ENCODE measurements around the gene ATP8B4. TPM values are rescaled to one million over a fixed set of nuclear protein-coding genes. Genes with fewer than 3 reads are reported as not detected.

Gene ATP8B4
- total and polyA plus RNA-seq, 2 of the 8 experiments (the other 6 are each of a cell fraction or from before 2014, with no cell fraction given), result 0.17 to 0.24 TPM

DNA sequence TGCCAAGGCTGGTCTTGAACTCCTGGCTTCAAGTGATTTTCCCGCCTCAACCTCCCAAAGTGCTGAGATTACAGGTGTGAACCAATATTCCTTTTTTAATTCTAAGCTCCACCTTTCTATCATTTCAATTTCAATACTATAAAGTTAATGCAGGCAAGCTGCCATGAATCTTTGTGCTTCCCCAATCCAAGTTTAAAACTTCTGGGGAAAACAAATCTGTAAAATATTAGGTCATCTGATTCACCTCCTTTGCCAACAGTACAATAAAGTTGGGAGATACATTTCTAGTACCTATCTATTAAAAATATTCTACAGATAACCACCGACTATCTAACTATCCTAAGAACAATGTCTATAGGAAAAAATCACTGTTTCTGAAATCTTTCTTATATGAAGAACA, 102.1 kb downstream of the ATP8B4 start:
- ChIA-PET POLR2A (ENCODE audit: partially characterized antibody) (no interaction called here), CTCF (ENCODE audit: partially characterized antibody) (interaction anchor here (1.5 to 1.7 kb wide), 2 partner anchors 14 to 36 kb away, joined by 6 to 11 read pairs; no protein-coding TSS in a partner anchor)
- FAIRE-seq (no peak), DNase-seq (ENCODE audit: low read depth in 1 of 2, low spot score in 2 of 2) (no peak)
- 66% methylated on average over 2 of the region's 2 CpGs; no CpG with 5 or more reads in 1 of the 2 experiments for WGBS, 2 experiments (ENCODE audit: extremely low coverage in 1 of 2, insufficient coverage in 1 of 2, insufficient read length in 1 of 2, insufficient replicate concordance in 2 of 2, low coverage in 1 of 2, low lambda C conversion rate in 2 of 2, missing lambda C conversion rate in 1 of 2)
- Histone ChIP-seq H3K56ac (replicated peaks; ENCODE audit: insufficient read length, low read depth, low read length) (no peak overlapping the region), H4K20me1 (replicated peaks in 1 of 2; ENCODE audit: control insufficient read depth in 1 of 2, insufficient read depth in 2 of 2, low read length in 2 of 2) (no peaks in the 10 kb centered on the region), H3K14ac (ENCODE audit: insufficient read length) (no peak overlapping the region), H2BK20ac (ENCODE audit: low read length) (no peak overlapping the region), H2BK12ac (ENCODE audit: low read depth, low read length) (no peak overlapping the region), H4K5ac (ENCODE audit: insufficient read length, low read depth, low read length) (no peak overlapping the region), H3K27me3 (replicated peaks in 1 of 4; ENCODE audit: control insufficient read depth in 3 of 4, extremely low read depth in 1 of 4, insufficient read depth in 3 of 4, low read length in 3 of 4) (no peaks in the 10 kb centered on the region), H3K4me1 (replicated peaks in 1 of 4; ENCODE audit: control insufficient read depth in 3 of 4, insufficient read depth in 4 of 4, low read length in 3 of 4) (no peaks in the 10 kb centered on the region), H3K4me3 (ENCODE audit: extremely low read depth in 1 of 4, insufficient read depth in 2 of 4, low read depth in 3 of 4, low read length in 4 of 4) (no peak overlapping the region), H2AFZ (ENCODE audit: low read length) (no peak overlapping the region), H3K9ac (replicated peaks in 1 of 4; ENCODE audit: extremely low read depth in 1 of 4, low read depth in 3 of 4, low read length in 3 of 4) (no peak overlapping the region), H2BK5ac (ENCODE audit: low read depth, low read length) (no peak overlapping the region), H3K4ac (replicated peaks; ENCODE audit: insufficient read length, low read depth, low read length) (no peak overlapping the region), H3K27ac (ENCODE audit: low read depth, low read length) (no peak overlapping the region), H3K9me3 (ENCODE audit: insufficient read depth in 2 of 2, low read depth in 1 of 2, low read length in 1 of 2) (no peaks in the 10 kb centered on the region), H3K18ac (ENCODE audit: extremely low read depth, low read length) (no peak overlapping the region), H3K79me1 (ENCODE audit: low read depth, low read length) (no peaks in the 10 kb centered on the region), H4K91ac (replicated peaks; ENCODE audit: insufficient read length, low read length) (no peak overlapping the region), H3K23ac (ENCODE audit: insufficient read length) (no peak overlapping the region), H3K79me2 (ENCODE audit: control insufficient read depth in 1 of 2, insufficient read depth in 2 of 2, low read length in 2 of 2) (no peaks in the 10 kb centered on the region), H4K8ac (ENCODE audit: extremely low read depth, insufficient read depth, low read length) (no peak overlapping the region), H2BK15ac (ENCODE audit: low read length) (no peak overlapping the region), H3K23me2 (ENCODE audit: low read depth, low read length) (no peaks in the 10 kb centered on the region), H2AK5ac (ENCODE audit: low read depth, low read length) (no peak overlapping the region), H3K36me3 (ENCODE audit: control insufficient read depth in 2 of 4, insufficient read depth in 4 of 4, low read length in 3 of 4) (no peaks in the 10 kb centered on the region), H3K4me2 (ENCODE audit: insufficient read depth in 1 of 2, low read depth in 2 of 2, low read length in 2 of 2) (no peak overlapping the region), H2BK120ac (replicated peaks; ENCODE audit: low read depth, low read length) (no peak overlapping the region)
- TF ChIP-seq CHD1 (IDR thresholded peaks at IDR 0.05; ENCODE audit: low read depth, low read length) (no peak), MAX (IDR thresholded peaks at IDR 0.05) (no peak), SRF (IDR thresholded peaks at IDR 0.05; ENCODE audit: low read depth, low read length) (no peak), FOSL1 (IDR thresholded peaks at IDR 0.05; ENCODE audit: insufficient read depth, low read depth, low read length) (no peak), CBX8 (IDR thresholded peaks at IDR 0.05; ENCODE audit: borderline replicate concordance, low read depth, low read length) (no peak), GTF2F1 (IDR thresholded peaks at IDR 0.05; ENCODE audit: borderline replicate concordance, low read depth, low read length) (no peak), RFX5 (IDR thresholded peaks at IDR 0.05; ENCODE audit: borderline replicate concordance, low read depth, low read length) (no peak), TEAD4 (IDR thresholded peaks at IDR 0.05; ENCODE audit: low read depth, low read length) (no peak), SUZ12 (IDR thresholded peaks at IDR 0.05; ENCODE audit: low read length) (no peak), NANOG (IDR thresholded peaks at IDR 0.05; ENCODE audit: insufficient read depth, low read depth, low read length, poor library complexity, severe bottlenecking) (no peak), NRF1 (IDR thresholded peaks at IDR 0.05; ENCODE audit: low read depth, low read length) (no peak), GABPA (IDR thresholded peaks at IDR 0.05; ENCODE audit: borderline replicate concordance, insufficient read depth, low read length) (no peak), JUND (IDR thresholded peaks at IDR 0.05; ENCODE audit: low read length) (no peak)
- TF ChIP-seq, protein P1, sequence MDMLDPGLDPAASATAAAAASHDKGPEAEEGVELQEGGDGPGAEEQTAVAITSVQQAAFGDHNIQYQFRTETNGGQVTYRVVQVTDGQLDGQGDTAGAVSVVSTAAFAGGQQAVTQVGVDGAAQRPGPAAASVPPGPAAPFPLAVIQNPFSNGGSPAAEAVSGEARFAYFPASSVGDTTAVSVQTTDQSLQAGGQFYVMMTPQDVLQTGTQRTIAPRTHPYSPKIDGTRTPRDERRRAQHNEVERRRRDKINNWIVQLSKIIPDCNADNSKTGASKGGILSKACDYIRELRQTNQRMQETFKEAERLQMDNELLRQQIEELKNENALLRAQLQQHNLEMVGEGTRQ (IDR thresholded peaks at IDR 0.05; ENCODE audit: low read length), result no peak
